ENCODE measurements around the gene IGSF9B.

IGSF9B gene

GRCh38 chr11:133936592-133936991, 20.2 kb downstream of the IGSF9B start:
- Histone ChIP-seq H2AFZ (ENCODE audit: low read length) (no peak overlapping the region), H2AK5ac (ENCODE audit: low read depth, low read length) (peak overlapping the region; percentile 11), H3K4ac (ENCODE audit: low read length) (no peak overlapping the region), H3K36me3 (replicated peaks in 1 of 2; ENCODE audit: control insufficient read depth in 2 of 2, insufficient read depth in 2 of 2, low read length in 2 of 2) (peaks cover 6% of the 10 kb centered on the region in 2 donors), H3K4me3 (ENCODE audit: low read length in 2 of 2) (no peak overlapping the region), H2BK12ac (ENCODE audit: low read length) (no peak overlapping the region), H3K27ac (replicated peaks; ENCODE audit: low read length) (no peak overlapping the region), H3K4me2 (ENCODE audit: insufficient read depth, low read length, poor library complexity, severe bottlenecking) (no peak overlapping the region), H3K79me1 (ENCODE audit: low read depth, low read length) (no peaks in the 10 kb centered on the region), H2BK5ac (ENCODE audit: low read length) (no peak overlapping the region), H4K91ac (ENCODE audit: low read depth, low read length, poor library complexity) (no peak overlapping the region), H4K8ac (ENCODE audit: low read depth, low read length) (no peak overlapping the region), H3K4me1 (ENCODE audit: control insufficient read depth in 2 of 2, insufficient read depth in 1 of 2, low read depth in 1 of 2, low read length in 2 of 2) (peaks cover 15% of the 10 kb centered on the region in 2 donors), H3K9ac (ENCODE audit: low read depth, low read length, poor library complexity) (no peak overlapping the region), H3K27me3 (ENCODE audit: control insufficient read depth in 3 of 3, insufficient read depth in 3 of 3, low read depth in 1 of 3, low read length in 3 of 3) (no peaks in the 10 kb centered on the region), H3K14ac (ENCODE audit: low read length) (no peak overlapping the region), H2BK15ac (ENCODE audit: low read length) (no peak overlapping the region), H3K9me3 (replicated peaks in 1 of 2; ENCODE audit: control insufficient read depth in 2 of 2, insufficient read depth in 1 of 2, low read depth in 1 of 2, low read length in 2 of 2) (no peaks in the 10 kb centered on the region), H2BK120ac (ENCODE audit: low read depth, low read length) (no peak overlapping the region), H3K18ac (ENCODE audit: low read length) (no peak overlapping the region), H3K23ac (ENCODE audit: low read depth, low read length, poor library complexity) (peak overlapping the region; percentile 46)
- no peak for DNase-seq (ENCODE audit: low spot score)
- WGBS, 2 donors (ENCODE audit: extremely low coverage in 2 of 2, insufficient read length in 2 of 2, insufficient replicate concordance in 1 of 2): no CpG with 5 or more reads among the region's 9 CpGs

GRCh38 chr11:133936136-133936535, 20.6 kb downstream of the IGSF9B start:
- no peak for DNase-seq (ENCODE audit: low spot score)
- Histone ChIP-seq H3K14ac (ENCODE audit: low read length) (peak overlapping the region; percentile 50), H3K23ac (ENCODE audit: low read depth, low read length, poor library complexity) (peak overlapping the region; percentile 46), H4K8ac (ENCODE audit: low read depth, low read length) (no peak overlapping the region), H3K79me1 (ENCODE audit: low read depth, low read length) (no peaks in the 10 kb centered on the region), H2AFZ (ENCODE audit: low read length) (no peak overlapping the region), H3K4me2 (ENCODE audit: insufficient read depth, low read length, poor library complexity, severe bottlenecking) (no peak overlapping the region), H3K27ac (replicated peaks; ENCODE audit: low read length) (no peak overlapping the region), H2BK5ac (ENCODE audit: low read length) (no peak overlapping the region), H2AK5ac (ENCODE audit: low read depth, low read length) (peak overlapping the region; percentile 11), H4K91ac (ENCODE audit: low read depth, low read length, poor library complexity) (no peak overlapping the region), H3K9me3 (replicated peaks in 1 of 2; ENCODE audit: control insufficient read depth in 2 of 2, insufficient read depth in 1 of 2, low read depth in 1 of 2, low read length in 2 of 2) (no peaks in the 10 kb centered on the region), H3K9ac (ENCODE audit: low read depth, low read length, poor library complexity) (no peak overlapping the region), H3K27me3 (ENCODE audit: control insufficient read depth in 3 of 3, insufficient read depth in 3 of 3, low read depth in 1 of 3, low read length in 3 of 3) (no peaks in the 10 kb centered on the region), H3K4ac (ENCODE audit: low read length) (no peak overlapping the region), H3K18ac (ENCODE audit: low read length) (peak overlapping the region; percentile 1), H3K36me3 (replicated peaks in 1 of 2; ENCODE audit: control insufficient read depth in 2 of 2, insufficient read depth in 2 of 2, low read length in 2 of 2) (peaks cover 6% of the 10 kb centered on the region in 2 donors), H3K4me1 (ENCODE audit: control insufficient read depth in 2 of 2, insufficient read depth in 1 of 2, low read depth in 1 of 2, low read length in 2 of 2) (peaks cover 15% of the 10 kb centered on the region in 2 donors), H2BK15ac (ENCODE audit: low read length) (no peak overlapping the region), H3K4me3 (ENCODE audit: low read length in 2 of 2) (no peak overlapping the region), H2BK12ac (ENCODE audit: low read length) (no peak overlapping the region), H2BK120ac (ENCODE audit: low read depth, low read length) (no peak overlapping the region)
- no CpG with 5 or more reads among the region's 13 CpGs for WGBS, 2 donors (ENCODE audit: extremely low coverage in 2 of 2, insufficient read length in 2 of 2, insufficient replicate concordance in 1 of 2)

GRCh38 chr11:133935551-133935910, 21.2 kb downstream of the IGSF9B start:
- H3K4me3 ChIP-seq (ENCODE audit: low read length in 2 of 2): no peak overlapping the region
- peaks cover 6% of the 10 kb centered on the region in 2 donors for H3K36me3 ChIP-seq (replicated peaks in 1 of 2; ENCODE audit: control insufficient read depth in 2 of 2, insufficient read depth in 2 of 2, low read length in 2 of 2)
- no peak for DNase-seq (ENCODE audit: low spot score)
- H3K27ac ChIP-seq (replicated peaks; ENCODE audit: low read length): no peak overlapping the region
- no peaks in the 10 kb centered on the region for H3K79me1 ChIP-seq (ENCODE audit: low read depth, low read length)
- peak overlapping the region; percentile 47 for H3K14ac ChIP-seq (ENCODE audit: low read length)
- H3K4me1 ChIP-seq (ENCODE audit: control insufficient read depth in 2 of 2, insufficient read depth in 1 of 2, low read depth in 1 of 2, low read length in 2 of 2): peaks cover 15% of the 10 kb centered on the region in 2 donors
- H2BK5ac ChIP-seq (ENCODE audit: low read length): peak overlapping the region; percentile 20
- no peaks in the 10 kb centered on the region for H3K9me3 ChIP-seq (replicated peaks in 1 of 2; ENCODE audit: control insufficient read depth in 2 of 2, insufficient read depth in 1 of 2, low read depth in 1 of 2, low read length in 2 of 2)
- H3K4me2 ChIP-seq (ENCODE audit: insufficient read depth, low read length, poor library complexity, severe bottlenecking): no peak overlapping the region
- H2BK15ac ChIP-seq (ENCODE audit: low read length): peak overlapping the region; percentile 39
- H3K4ac ChIP-seq (ENCODE audit: low read length): no peak overlapping the region
- no peak overlapping the region for H4K91ac ChIP-seq (ENCODE audit: low read depth, low read length, poor library complexity)
- WGBS, 2 donors (ENCODE audit: extremely low coverage in 2 of 2, insufficient read length in 2 of 2, insufficient replicate concordance in 1 of 2): no CpG with 5 or more reads among the region's 15 CpGs
- H2BK120ac ChIP-seq (ENCODE audit: low read depth, low read length): no peak overlapping the region
- no peak overlapping the region for H2AFZ ChIP-seq (ENCODE audit: low read length)
- no peak overlapping the region for H4K8ac ChIP-seq (ENCODE audit: low read depth, low read length)
- H3K27me3 ChIP-seq (ENCODE audit: control insufficient read depth in 3 of 3, insufficient read depth in 3 of 3, low read depth in 1 of 3, low read length in 3 of 3): no peaks in the 10 kb centered on the region
- H2BK12ac ChIP-seq (ENCODE audit: low read length): no peak overlapping the region
- peak overlapping the region; percentile 15 for H3K18ac ChIP-seq (ENCODE audit: low read length)
- H3K23ac ChIP-seq (ENCODE audit: low read depth, low read length, poor library complexity): peak overlapping the region; percentile 81
- peak overlapping the region; percentile 80 for H2AK5ac ChIP-seq (ENCODE audit: low read depth, low read length)
- H3K9ac ChIP-seq (ENCODE audit: low read depth, low read length, poor library complexity): peak overlapping the region; percentile 78

GRCh38 chr11:133934599-133935550, 21.9 kb downstream of the IGSF9B start:
- Histone ChIP-seq H4K91ac (ENCODE audit: low read depth, low read length, poor library complexity) (no peak overlapping the region), H3K4me1 (ENCODE audit: control insufficient read depth in 2 of 2, insufficient read depth in 1 of 2, low read depth in 1 of 2, low read length in 2 of 2) (peaks cover 15% of the 10 kb centered on the region in 2 donors), H3K23ac (ENCODE audit: low read depth, low read length, poor library complexity) (peak overlapping the region; percentile 81), H3K18ac (ENCODE audit: low read length) (peak overlapping the region; percentile 70), H3K27ac (replicated peaks; ENCODE audit: low read length) (peak overlapping the region; percentile 42), H2BK12ac (ENCODE audit: low read length) (peak overlapping the region; percentile 77), H3K9ac (ENCODE audit: low read depth, low read length, poor library complexity) (peak overlapping the region; percentile 78), H2AK5ac (ENCODE audit: low read depth, low read length) (peak overlapping the region; percentile 80), H3K4ac (ENCODE audit: low read length) (no peak overlapping the region), H3K79me1 (ENCODE audit: low read depth, low read length) (no peaks in the 10 kb centered on the region), H2BK5ac (ENCODE audit: low read length) (peak overlapping the region; percentile 67), H3K27me3 (ENCODE audit: control insufficient read depth in 3 of 3, insufficient read depth in 3 of 3, low read depth in 1 of 3, low read length in 3 of 3) (no peaks in the 10 kb centered on the region), H3K9me3 (replicated peaks in 1 of 2; ENCODE audit: control insufficient read depth in 2 of 2, insufficient read depth in 1 of 2, low read depth in 1 of 2, low read length in 2 of 2) (no peaks in the 10 kb centered on the region), H3K14ac (ENCODE audit: low read length) (peak overlapping the region; percentile 75), H3K4me2 (ENCODE audit: insufficient read depth, low read length, poor library complexity, severe bottlenecking) (no peak overlapping the region), H2AFZ (ENCODE audit: low read length) (no peak overlapping the region), H2BK15ac (ENCODE audit: low read length) (peak overlapping the region; percentile 39), H2BK120ac (ENCODE audit: low read depth, low read length) (no peak overlapping the region), H4K8ac (ENCODE audit: low read depth, low read length) (peak overlapping the region; percentile 93), H3K36me3 (replicated peaks in 1 of 2; ENCODE audit: control insufficient read depth in 2 of 2, insufficient read depth in 2 of 2, low read length in 2 of 2) (peaks cover 6% of the 10 kb centered on the region in 2 donors), H3K4me3 (ENCODE audit: low read length in 2 of 2) (no peak overlapping the region)
- no CpG with 5 or more reads among the region's 33 CpGs for WGBS, 2 donors (ENCODE audit: extremely low coverage in 2 of 2, insufficient read length in 2 of 2, insufficient replicate concordance in 1 of 2)
- DNase-seq (ENCODE audit: low spot score): peak; percentile 69
